Measurements from ENCODE around the gene TMEM176A. TPM values are rescaled to one million over a fixed set of nuclear protein-coding genes. Genes with fewer than 3 reads are reported as not detected.

TMEM176A gene
- polyA plus RNA-seq, 1 donor (not counting 4 experiments of a cell fraction or from before 2014, with no cell fraction given): not detected

DNA sequence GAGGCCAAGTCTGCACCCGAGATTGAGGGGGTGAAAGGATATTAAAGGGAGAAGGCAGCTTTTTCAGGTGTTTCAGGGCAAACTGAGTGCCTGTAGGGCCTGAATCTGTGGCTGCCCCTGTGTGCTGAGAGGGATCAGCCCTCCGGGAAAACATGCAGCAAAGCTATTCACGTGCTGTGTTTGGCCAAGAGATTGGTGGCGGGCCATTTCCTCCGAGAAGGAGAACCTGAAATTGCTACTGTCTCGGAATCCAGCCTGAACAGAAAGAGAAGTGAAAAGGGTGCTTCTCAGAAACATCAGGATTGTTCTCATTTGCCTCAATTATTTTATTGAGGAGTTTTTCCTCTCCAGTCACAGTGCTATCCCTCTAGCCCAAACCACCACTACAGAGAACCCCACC lies 47.3 kb upstream of the TMEM176A start:
- no peak overlapping the region for H3K4me2 ChIP-seq (ENCODE audit: control insufficient read depth, extremely low read depth, insufficient read depth, low read depth, low read length)
- dilution Hi-C loops (cut with MboI; ENCODE audit: extremely low pct_ligation_motif_present, low sequenced_read_pairs): no loop called here
- no peak overlapping the region for H3K4me3 ChIP-seq (ENCODE audit: control insufficient read depth in 2 of 3, extremely low read depth in 1 of 3, insufficient read depth in 2 of 3, low read depth in 1 of 3, low read length in 3 of 3)
- no peak overlapping the region for H2AFZ ChIP-seq (ENCODE audit: control insufficient read depth, low read length)
- no peaks in the 10 kb centered on the region for H3K27me3 ChIP-seq (ENCODE audit: control insufficient read depth, extremely low read depth, insufficient read depth, low read length)
- no peaks in the 10 kb centered on the region for H3K79me2 ChIP-seq (ENCODE audit: control insufficient read depth, insufficient read depth, low read length)
- no peaks in the 10 kb centered on the region for H3K36me3 ChIP-seq (ENCODE audit: control insufficient read depth in 2 of 2, extremely low read depth in 1 of 2, insufficient read depth in 2 of 2, low read length in 2 of 2)
- H3K9me1 ChIP-seq (ENCODE audit: control insufficient read depth, extremely low read depth, insufficient read depth, low read length): no peaks in the 10 kb centered on the region
- no peak overlapping the region for H3K9ac ChIP-seq (ENCODE audit: control insufficient read depth, extremely low read depth, insufficient read depth, low read length)
- no peaks in the 10 kb centered on the region for H3K4me1 ChIP-seq (ENCODE audit: control insufficient read depth, extremely low read depth, insufficient read depth, low read length)
- no peak for TF ChIP-seq EZH2 (IDR thresholded peaks at IDR 0.05; ENCODE audit: low read length)
- TF ChIP-seq, protein P1, sequence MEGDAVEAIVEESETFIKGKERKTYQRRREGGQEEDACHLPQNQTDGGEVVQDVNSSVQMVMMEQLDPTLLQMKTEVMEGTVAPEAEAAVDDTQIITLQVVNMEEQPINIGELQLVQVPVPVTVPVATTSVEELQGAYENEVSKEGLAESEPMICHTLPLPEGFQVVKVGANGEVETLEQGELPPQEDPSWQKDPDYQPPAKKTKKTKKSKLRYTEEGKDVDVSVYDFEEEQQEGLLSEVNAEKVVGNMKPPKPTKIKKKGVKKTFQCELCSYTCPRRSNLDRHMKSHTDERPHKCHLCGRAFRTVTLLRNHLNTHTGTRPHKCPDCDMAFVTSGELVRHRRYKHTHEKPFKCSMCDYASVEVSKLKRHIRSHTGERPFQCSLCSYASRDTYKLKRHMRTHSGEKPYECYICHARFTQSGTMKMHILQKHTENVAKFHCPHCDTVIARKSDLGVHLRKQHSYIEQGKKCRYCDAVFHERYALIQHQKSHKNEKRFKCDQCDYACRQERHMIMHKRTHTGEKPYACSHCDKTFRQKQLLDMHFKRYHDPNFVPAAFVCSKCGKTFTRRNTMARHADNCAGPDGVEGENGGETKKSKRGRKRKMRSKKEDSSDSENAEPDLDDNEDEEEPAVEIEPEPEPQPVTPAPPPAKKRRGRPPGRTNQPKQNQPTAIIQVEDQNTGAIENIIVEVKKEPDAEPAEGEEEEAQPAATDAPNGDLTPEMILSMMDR (optimal IDR thresholded peaks at IDR 0.05 in 1 of 3, IDR thresholded peaks at IDR 0.05 in 1 of 3, conservative IDR thresholded peaks at IDR 0.05 in 1 of 3; ENCODE audit: extremely low read depth in 1 of 3, insufficient read depth in 2 of 3, low read length in 3 of 3): no peak
- DNase-seq (ENCODE audit: low read depth, low spot score) (no peak), FAIRE-seq (no peak)
- H4K20me1 ChIP-seq (ENCODE audit: control insufficient read depth, extremely low read depth, insufficient read depth, low read length): no peaks in the 10 kb centered on the region
- no peaks in the 10 kb centered on the region for H3K9me3 ChIP-seq (ENCODE audit: control insufficient read depth, low read depth, low read length)
- H3K27ac ChIP-seq (ENCODE audit: control insufficient read depth, insufficient read depth, low read length): no peak overlapping the region

DNA sequence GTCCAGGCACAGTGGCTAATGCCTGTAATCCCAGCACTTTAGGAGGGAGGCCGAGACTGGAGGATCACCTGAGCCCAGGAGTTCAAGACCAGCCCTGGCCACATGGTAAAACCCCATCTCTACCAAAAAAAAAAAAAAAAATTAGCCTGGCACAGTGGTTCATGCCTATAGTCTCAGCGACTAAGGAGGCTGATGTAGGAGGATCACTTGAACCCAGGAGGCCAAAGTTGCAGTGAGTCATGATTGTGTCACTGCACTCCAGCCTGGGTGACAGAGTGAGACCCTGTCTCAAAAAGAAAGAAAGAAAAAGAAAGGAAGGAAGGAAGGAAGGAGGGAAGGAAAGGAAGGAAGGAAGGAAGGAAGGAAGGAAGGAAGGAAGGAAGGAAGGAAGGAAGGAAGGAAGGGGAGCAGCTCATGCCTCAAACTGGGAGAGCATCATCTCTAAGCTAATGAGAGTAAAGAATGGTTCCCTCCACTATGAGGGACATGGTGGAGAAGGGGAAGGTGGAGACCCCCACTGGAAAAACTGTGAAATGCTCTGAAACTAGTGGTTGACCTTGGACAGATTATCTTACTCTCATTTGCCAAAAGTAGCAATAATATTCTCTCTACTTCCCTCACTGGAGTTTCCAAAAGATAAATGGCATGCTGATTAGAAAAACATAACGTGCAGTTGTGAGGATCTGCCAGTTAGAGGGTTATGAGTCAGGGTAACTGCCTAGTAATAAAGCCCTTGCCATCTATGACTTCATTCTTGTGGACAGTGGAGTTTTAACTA lies 46.6 kb upstream of the TMEM176A start:
- H3K9me1 ChIP-seq (ENCODE audit: control insufficient read depth, extremely low read depth, insufficient read depth, low read length): no peaks in the 10 kb centered on the region
- DNase-seq (ENCODE audit: low read depth, low spot score) (no peak), FAIRE-seq (no peak)
- TF ChIP-seq EZH2 (IDR thresholded peaks at IDR 0.05; ENCODE audit: low read length): no peak
- TF ChIP-seq, protein P1 (optimal IDR thresholded peaks at IDR 0.05 in 1 of 3, IDR thresholded peaks at IDR 0.05 in 1 of 3, conservative IDR thresholded peaks at IDR 0.05 in 1 of 3; ENCODE audit: extremely low read depth in 1 of 3, insufficient read depth in 2 of 3, low read length in 3 of 3): peak in 1 of 3 experiments; percentile 19
- H3K4me1 ChIP-seq (ENCODE audit: control insufficient read depth, extremely low read depth, insufficient read depth, low read length): no peaks in the 10 kb centered on the region
- H3K4me3 ChIP-seq (ENCODE audit: control insufficient read depth in 2 of 3, extremely low read depth in 1 of 3, insufficient read depth in 2 of 3, low read depth in 1 of 3, low read length in 3 of 3): no peak overlapping the region
- H3K9ac ChIP-seq (ENCODE audit: control insufficient read depth, extremely low read depth, insufficient read depth, low read length): no peak overlapping the region
- dilution Hi-C loops (cut with MboI; ENCODE audit: extremely low pct_ligation_motif_present, low sequenced_read_pairs): no loop called here
- H3K27ac ChIP-seq (ENCODE audit: control insufficient read depth, insufficient read depth, low read length): no peak overlapping the region
- H4K20me1 ChIP-seq (ENCODE audit: control insufficient read depth, extremely low read depth, insufficient read depth, low read length): no peaks in the 10 kb centered on the region
- no peak overlapping the region for H3K4me2 ChIP-seq (ENCODE audit: control insufficient read depth, extremely low read depth, insufficient read depth, low read depth, low read length)
- no peaks in the 10 kb centered on the region for H3K36me3 ChIP-seq (ENCODE audit: control insufficient read depth in 2 of 2, extremely low read depth in 1 of 2, insufficient read depth in 2 of 2, low read length in 2 of 2)
- H3K79me2 ChIP-seq (ENCODE audit: control insufficient read depth, insufficient read depth, low read length): no peaks in the 10 kb centered on the region
- H3K27me3 ChIP-seq (ENCODE audit: control insufficient read depth, extremely low read depth, insufficient read depth, low read length): no peaks in the 10 kb centered on the region
- H2AFZ ChIP-seq (ENCODE audit: control insufficient read depth, low read length): no peak overlapping the region
- H3K9me3 ChIP-seq (ENCODE audit: control insufficient read depth, low read depth, low read length): no peaks in the 10 kb centered on the region

Data from keratinocyte (primary cell).